IMR-90 (cell line): ENCODE data around the gene QRFP. TPM values are rescaled to one million over a fixed set of nuclear protein-coding genes. Genes with fewer than 3 reads are reported as not detected.

Source experiments
- ATAC-seq: fragments of 200-7000 bp; cut with Tn5 transposase; 2 replicates; pipeline ENCODE4 v1.9.1; 2020; ENCODE audit warnings: low read depth, mild to moderate bottlenecking, moderate library complexity
- BruUV-seq: library from RNA; stranded (reverse); fragments of 400-500 nt; replicated peaks from 2 replicates; lab custom pipeline; 2021; lab: Mats Ljungman, UMichigan
- CTCF ChIA-PET: fragments of 300-600 bp; formaldehyde crosslinking; extraction: SDS; loops from one replicate; lab custom pipeline; 2021; ENCODE audit warnings: antibody characterized with exemption; lab: Yijun Ruan, JAX
- POLR2A ChIA-PET: fragments of 300-600 bp; sonication (Branson Sonifier 250); formaldehyde crosslinking; loops from one replicate; lab custom pipeline; 2022; ENCODE audit warnings: antibody characterized with exemption; ENCODE audit not compliant: unreplicated experiment; lab: Charles Lee
- DNase-seq: peaks from one replicate; pipeline ENCODE4 v3.0.0; 2013
- H2AFZ ChIP-seq: replicated peaks from 2 replicates; pipeline ENCODE3; 2013; ENCODE audit warnings: low read length, mild to moderate bottlenecking; ENCODE audit not compliant: poor library complexity
- H2AK5ac ChIP-seq: 2 replicates; pipeline ENCODE4 v1.6.1; 2013; ENCODE audit warnings: low read depth, low read length, inconsistent platforms
- H2AK9ac ChIP-seq: replicated peaks from 2 replicates; pipeline ENCODE3; 2013; ENCODE audit warnings: mild to moderate bottlenecking, low read depth, low read length, moderate library complexity; ENCODE audit not compliant: poor library complexity
- H2BK120ac ChIP-seq: 2 replicates; pipeline ENCODE4 v1.6.1; 2013; ENCODE audit warnings: low read depth, low read length, inconsistent platforms
- H2BK15ac ChIP-seq: 3 replicates; pipeline ENCODE4 v1.6.1; 2013; ENCODE audit warnings: low read depth, low read length, inconsistent platforms
- H2BK20ac ChIP-seq: 2 replicates; pipeline ENCODE4 v1.6.1; 2013; ENCODE audit warnings: low read depth, mild to moderate bottlenecking, inconsistent platforms, low read length, moderate library complexity
- H2BK5ac ChIP-seq: 2 replicates; pipeline ENCODE4 v1.6.1; 2013; ENCODE audit warnings: mild to moderate bottlenecking, low read depth, low read length, inconsistent platforms; ENCODE audit not compliant: poor library complexity, severe bottlenecking
- H3K14ac ChIP-seq: replicated peaks from 2 replicates; pipeline ENCODE4 v1.6.1; 2013; ENCODE audit warnings: low read depth, low read length, inconsistent platforms
- H3K18ac ChIP-seq: 2 replicates; pipeline ENCODE4 v1.6.1; 2013; ENCODE audit warnings: low read depth, low read length, control low read depth
- H3K23ac ChIP-seq: 2 replicates; pipeline ENCODE4 v1.6.1; 2013; ENCODE audit warnings: low read depth, low read length, inconsistent platforms
- H3K27ac ChIP-seq: 2 replicates; pipeline ENCODE4 v1.5.1; 2013; ENCODE audit warnings: mild to moderate bottlenecking, control low read depth, low read length; ENCODE audit not compliant: insufficient read depth
- H3K27me3 ChIP-seq: 2 replicates; pipeline ENCODE4 v1.6.1; 2013; ENCODE audit warnings: low read length; ENCODE audit not compliant: control insufficient read depth, insufficient read depth
- H3K36me3 ChIP-seq: 2 replicates; pipeline ENCODE4 v1.6.1; 2013; ENCODE audit warnings: low read length, mixed read lengths; ENCODE audit not compliant: control insufficient read depth, insufficient read depth
- H3K4ac ChIP-seq: 2 replicates; pipeline ENCODE4 v1.6.1; 2013; ENCODE audit warnings: low read depth, low read length, inconsistent platforms
- H3K4me1 ChIP-seq: 2 replicates; pipeline ENCODE4 v1.6.1; 2013; ENCODE audit warnings: low read length, mixed read lengths; ENCODE audit not compliant: control insufficient read depth, insufficient read depth
- H3K4me2 ChIP-seq: 2 replicates; pipeline ENCODE4 v1.6.1; 2013; ENCODE audit warnings: low read depth, mild to moderate bottlenecking, control low read depth, low read length, moderate library complexity
- H3K4me3 ChIP-seq: 2 replicates; pipeline ENCODE4 v1.5.1; 2013; ENCODE audit warnings: low read depth, mild to moderate bottlenecking, control low read depth, low read length, moderate library complexity; ENCODE audit not compliant: insufficient read depth
- H3K56ac ChIP-seq: 2 replicates; pipeline ENCODE4 v1.6.1; 2013; ENCODE audit warnings: low read length, inconsistent platforms; ENCODE audit not compliant: insufficient read depth; ENCODE audit errors: extremely low read depth
- H3K79me1 ChIP-seq, 2 experiments: 2 replicates each; pipeline ENCODE4 v1.6.1; 2013; ENCODE audit warnings: low read length in 2 of 2, inconsistent platforms in 1 of 2, low read depth in 1 of 2
- H3K9ac ChIP-seq: 2 replicates; pipeline ENCODE4 v1.6.1; 2013; ENCODE audit warnings: low read depth, low read length, control low read depth
- H3K9me1 ChIP-seq: 2 replicates; pipeline ENCODE4 v1.6.1; 2013; ENCODE audit warnings: low read length, inconsistent platforms; ENCODE audit not compliant: insufficient read depth
- H3K9me3 ChIP-seq: 2 replicates; pipeline ENCODE4 v1.6.1; 2013; ENCODE audit warnings: low read length; ENCODE audit not compliant: control insufficient read depth, insufficient read depth
- H4K20me1 ChIP-seq: 2 replicates; pipeline ENCODE4 v1.6.1; 2013; ENCODE audit warnings: low read length, inconsistent platforms; ENCODE audit not compliant: insufficient read depth
- H4K5ac ChIP-seq: 2 replicates; pipeline ENCODE4 v1.6.1; 2013; ENCODE audit warnings: mild to moderate bottlenecking, low read depth, low read length, control low read depth
- H4K8ac ChIP-seq, 2 experiments: 2 replicates each; pipeline ENCODE4 v1.6.1; 2013; ENCODE audit warnings: low read depth in 2 of 2, low read length in 2 of 2, control low read depth in 1 of 2, inconsistent platforms in 1 of 2
- H4K91ac ChIP-seq: 2 replicates; pipeline ENCODE4 v1.6.1; 2013; ENCODE audit warnings: low read depth, low read length, inconsistent platforms; ENCODE audit not compliant: insufficient read depth
- BHLHE40 ChIP-seq: fragments of 150-350 bp; IDR thresholded peaks from 2 replicates; pipeline ENCODE4 v1.6.1; 2016; ENCODE audit warnings: mild to moderate bottlenecking, low read depth, low read length
- CEBPB ChIP-seq: IDR thresholded peaks from 2 replicates; pipeline ENCODE4 v1.6.1; 2012; ENCODE audit warnings: low read depth, low read length, improper control_type of control experiment
- CHD1 ChIP-seq: IDR thresholded peaks from 2 replicates; pipeline ENCODE4 v1.6.1; 2012; ENCODE audit warnings: low read depth, low read length, improper control_type of control experiment
- FOS ChIP-seq: fragments of 150-350 bp; IDR thresholded peaks from 2 replicates; pipeline ENCODE4 v1.6.1; 2016; ENCODE audit warnings: low read depth, low read length
- MAFK ChIP-seq: IDR thresholded peaks from 2 replicates; pipeline ENCODE4 v1.6.1; 2012; ENCODE audit warnings: low read depth, low read length, improper control_type of control experiment
- MAZ ChIP-seq: IDR thresholded peaks from 2 replicates; pipeline ENCODE4 v1.6.1; 2012; ENCODE audit warnings: low read depth, mild to moderate bottlenecking, low read length, improper control_type of control experiment, moderate library complexity, borderline replicate concordance
- MXI1 ChIP-seq: IDR thresholded peaks from 2 replicates; pipeline ENCODE4 v1.6.1; 2012; ENCODE audit warnings: low read depth, mild to moderate bottlenecking, low read length, moderate library complexity, borderline replicate concordance
- NFE2L2 ChIP-seq: fragments of 150-350 bp; IDR thresholded peaks from 2 replicates; pipeline ENCODE4 v1.6.1; 2016; ENCODE audit warnings: low read depth, mild to moderate bottlenecking, low read length
- POLR2A ChIP-seq: IDR thresholded peaks from 2 replicates; pipeline ENCODE4 v1.6.1; 2012; ENCODE audit warnings: mild to moderate bottlenecking, low read depth, low read length
- RAD21 ChIP-seq: IDR thresholded peaks from 2 replicates; pipeline ENCODE4 v1.6.1; 2012; ENCODE audit warnings: low read length, improper control_type of control experiment
- RCOR1 ChIP-seq: IDR thresholded peaks from 2 replicates; pipeline ENCODE4 v1.6.1; 2012; ENCODE audit warnings: mild to moderate bottlenecking, low read length, improper control_type of control experiment; ENCODE audit not compliant: insufficient replicate concordance
- RFX5 ChIP-seq: IDR thresholded peaks from 2 replicates; pipeline ENCODE4 v1.8.0; 2012; ENCODE audit warnings: low read depth, mild to moderate bottlenecking, low read length, moderate library complexity
- SMC3 ChIP-seq: fragments of 150-350 bp; IDR thresholded peaks from 2 replicates; pipeline ENCODE4 v1.6.1; 2016; ENCODE audit warnings: low read depth, mild to moderate bottlenecking, antibody characterized with exemption, low read length, moderate library complexity
- USF2 ChIP-seq: fragments of 150-350 bp; IDR thresholded peaks from 2 replicates; pipeline ENCODE4 v1.6.1; 2017; ENCODE audit warnings: mild to moderate bottlenecking, antibody characterized with exemption, low read length, low read depth
- WGBS, 2 experiments: methylation state at CpG; one replicate each; pipeline versions ENCODE4 v1.1.5 to v1.1.7; 2013; ENCODE audit warnings: missing lambda C conversion rate in 2 of 2; ENCODE audit not compliant: insufficient read length in 1 of 2; ENCODE audit errors: extremely low coverage in 2 of 2; 5-methylcytosine and 5-hydroxymethylcytosine counted together
- dilution Hi-C: fragments of 300-500 bp; cut with HindIII; formaldehyde crosslinking; loops from one replicate; pipeline ENCODE4 v1.14.3; 2018; ENCODE audit warnings: low sequenced_read_pairs; ENCODE audit not compliant: unreplicated experiment
- in situ Hi-C: fragments of 300-500 bp; cut with MboI; formaldehyde crosslinking; loops from 3 replicates; pipeline ENCODE4 v1.14.3; 2019; ENCODE audit warnings: low sequenced_read_pairs, inconsistent platforms, mixed read lengths
- intact Hi-C: fragments of 100-400 bp; cut with micrococcal nuclease; formaldehyde crosslinking; loops from 2 replicates; pipeline ENCODE4 v1.10.0; 2022
- polyA plus RNA-seq, 3 experiments: library from polyadenylated mRNA; depleted of rRNA; stranded (reverse); fragments of >200 nt; gene quantifications; 2 replicates each; pipeline ENCODE4 v1.2.3, GENCODE V29; 2012; ENCODE audit warnings: low replicate concordance in 1 of 3
- total RNA-seq: library from RNA; depleted of rRNA; stranded (reverse); fragments of >200 nt; gene quantifications from 2 replicates; pipeline ENCODE4 v1.2.3, GENCODE V29; 2012
- TF ChIP-seq, protein P1 (sequence below): fragments of 150-350 bp; IDR thresholded peaks from 2 replicates; pipeline ENCODE4 v1.6.1; 2016; ENCODE audit warnings: low read depth, mild to moderate bottlenecking, low read length, moderate library complexity, borderline replicate concordance
- TF ChIP-seq, protein P2 (sequence below): conservative IDR thresholded peaks from 2 replicates; pipeline ENCODE4 v1.5.1; 2012; ENCODE audit warnings: mild to moderate bottlenecking, low read depth, low read length, improper control_type of control experiment

The QRFP gene
- total and polyA plus RNA-seq, 2 of the 4 experiments (the other 2 are of a cell fraction), result not detected

GRCh38 chr9:130877300-130877699 is 19.3 kb downstream of the QRFP start:
- H3K18ac ChIP-seq, result no peak overlapping the region
- in situ Hi-C loops, result no loop called here
- no CpG with 5 or more reads among the region's 6 CpGs for WGBS, 2 experiments
- no peak overlapping the region for H2AFZ ChIP-seq
- intact Hi-C loops, result no loop called here
- H3K4me3 ChIP-seq, result no peak overlapping the region
- H3K79me1 ChIP-seq, result peaks cover 48 to 64% of the 10 kb centered on the region in 2 experiments
- H3K4me1 ChIP-seq, result no peaks in the 10 kb centered on the region
- H3K9me1 ChIP-seq, result no peaks in the 10 kb centered on the region
- no peak overlapping the region for H2AK5ac ChIP-seq
- CTCF ChIA-PET, result no interaction called here
- H3K56ac ChIP-seq, result no peak overlapping the region
- no peak overlapping the region for H2BK20ac ChIP-seq
- no peak overlapping the region for H2BK120ac ChIP-seq
- no peak overlapping the region for H3K4me2 ChIP-seq
- BruUV-seq, result no TSS peak
- no peak overlapping the region for H4K91ac ChIP-seq
- dilution Hi-C loops, result no loop called here
- H2BK5ac ChIP-seq, result no peak overlapping the region
- TF ChIP-seq NFE2L2 (no peak), MXI1 (no peak), CEBPB (no peak), MAFK (no peak), FOS (no peak), BHLHE40 (no peak), CHD1 (no peak), RFX5 (no peak), RCOR1 (no peak), POLR2A (no peak), USF2 (no peak), MAZ (no peak), RAD21 (no peak), SMC3 (no peak)
- TF ChIP-seq, protein P1, sequence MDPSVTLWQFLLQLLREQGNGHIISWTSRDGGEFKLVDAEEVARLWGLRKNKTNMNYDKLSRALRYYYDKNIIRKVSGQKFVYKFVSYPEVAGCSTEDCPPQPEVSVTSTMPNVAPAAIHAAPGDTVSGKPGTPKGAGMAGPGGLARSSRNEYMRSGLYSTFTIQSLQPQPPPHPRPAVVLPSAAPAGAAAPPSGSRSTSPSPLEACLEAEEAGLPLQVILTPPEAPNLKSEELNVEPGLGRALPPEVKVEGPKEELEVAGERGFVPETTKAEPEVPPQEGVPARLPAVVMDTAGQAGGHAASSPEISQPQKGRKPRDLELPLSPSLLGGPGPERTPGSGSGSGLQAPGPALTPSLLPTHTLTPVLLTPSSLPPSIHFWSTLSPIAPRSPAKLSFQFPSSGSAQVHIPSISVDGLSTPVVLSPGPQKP, result no peak
- TF ChIP-seq, protein P2, sequence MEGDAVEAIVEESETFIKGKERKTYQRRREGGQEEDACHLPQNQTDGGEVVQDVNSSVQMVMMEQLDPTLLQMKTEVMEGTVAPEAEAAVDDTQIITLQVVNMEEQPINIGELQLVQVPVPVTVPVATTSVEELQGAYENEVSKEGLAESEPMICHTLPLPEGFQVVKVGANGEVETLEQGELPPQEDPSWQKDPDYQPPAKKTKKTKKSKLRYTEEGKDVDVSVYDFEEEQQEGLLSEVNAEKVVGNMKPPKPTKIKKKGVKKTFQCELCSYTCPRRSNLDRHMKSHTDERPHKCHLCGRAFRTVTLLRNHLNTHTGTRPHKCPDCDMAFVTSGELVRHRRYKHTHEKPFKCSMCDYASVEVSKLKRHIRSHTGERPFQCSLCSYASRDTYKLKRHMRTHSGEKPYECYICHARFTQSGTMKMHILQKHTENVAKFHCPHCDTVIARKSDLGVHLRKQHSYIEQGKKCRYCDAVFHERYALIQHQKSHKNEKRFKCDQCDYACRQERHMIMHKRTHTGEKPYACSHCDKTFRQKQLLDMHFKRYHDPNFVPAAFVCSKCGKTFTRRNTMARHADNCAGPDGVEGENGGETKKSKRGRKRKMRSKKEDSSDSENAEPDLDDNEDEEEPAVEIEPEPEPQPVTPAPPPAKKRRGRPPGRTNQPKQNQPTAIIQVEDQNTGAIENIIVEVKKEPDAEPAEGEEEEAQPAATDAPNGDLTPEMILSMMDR, result no peak
- H3K23ac ChIP-seq, result no peak overlapping the region
- POLR2A ChIA-PET, result no interaction called here
- no peak overlapping the region for H3K4ac ChIP-seq
- peaks cover 6% of the 10 kb centered on the region for H4K20me1 ChIP-seq
- no peak overlapping the region for H2BK15ac ChIP-seq
- H3K9me3 ChIP-seq, result no peaks in the 10 kb centered on the region
- no peak overlapping the region for H3K14ac ChIP-seq
- H3K36me3 ChIP-seq, result peaks cover 84% of the 10 kb centered on the region
- H2AK9ac ChIP-seq, result no peak overlapping the region
- DNase-seq (no peak), ATAC-seq (no peak)
- no peak overlapping the region for H4K8ac ChIP-seq
- H3K9ac ChIP-seq, result no peak overlapping the region
- no peak overlapping the region for H3K27ac ChIP-seq
- H4K5ac ChIP-seq, result no peak overlapping the region
- no peaks in the 10 kb centered on the region for H3K27me3 ChIP-seq
